Endothelial cell of umbilical vein (primary cell): ENCODE data around the gene SLC7A4. TPM values are rescaled to one million over a fixed set of nuclear protein-coding genes. Genes with fewer than 3 reads are reported as not detected.

Experiments used
- BruUV-seq: library from RNA; stranded (reverse); fragments of 400-500 nt; replicated peaks from 2 replicates; lab custom pipeline; 2021; lab: Mats Ljungman, UMichigan
- CTCF ChIA-PET: fragments of 300-600, 350-600 bp; sonication (Branson Sonifier 250); formaldehyde crosslinking; loops from one replicate; lab custom pipeline; 2021; ENCODE audit warnings: antibody characterized with exemption, inconsistent platforms; lab: Charles Lee
- POLR2A ChIA-PET: fragments of 300-600, 350-600 bp; sonication (Branson Sonifier 250); formaldehyde crosslinking; loops from one replicate; lab custom pipeline; 2021; ENCODE audit warnings: antibody characterized with exemption, inconsistent platforms; lab: Charles Lee
- DNase-seq: peaks from one replicate; pipeline ENCODE4 v3.0.0-alpha.2; 2011; ENCODE audit warnings: low read depth, low spot score
- FAIRE-seq: peaks from 2 replicates; lab custom pipeline; 2011; peaks lifted over from hg19 to GRCh38; lab: Jason Lieb, UNC
- H2AFZ ChIP-seq: 2 replicates; pipeline ENCODE4 v1.6.0; 2012; ENCODE audit warnings: low read depth, low read length, control low read depth, inconsistent platforms
- H3K27ac ChIP-seq: 2 replicates; pipeline ENCODE4 v1.5.1; 2011; ENCODE audit warnings: low read depth, mild to moderate bottlenecking, control low read depth, low read length, moderate library complexity; ENCODE audit not compliant: insufficient read depth
- H3K27me3 ChIP-seq, 2 experiments: 2 replicates each; pipeline versions ENCODE4 v1.6.0 to v1.6.1; 2011; ENCODE audit warnings: low read length in 2 of 2, mixed read lengths in 1 of 2; ENCODE audit not compliant: control insufficient read depth in 2 of 2, insufficient read depth in 2 of 2
- H3K36me3 ChIP-seq, 2 experiments: 2 replicates in 1 of 2; 3 replicates in 1 of 2; pipeline ENCODE4 v1.5.1; 2011; ENCODE audit warnings: low read length in 2 of 2, mild to moderate bottlenecking in 1 of 2, moderate library complexity in 1 of 2; ENCODE audit not compliant: control insufficient read depth in 2 of 2, insufficient read depth in 2 of 2; ENCODE audit errors: extremely low read depth in 1 of 2
- H3K4me1 ChIP-seq: 3 replicates; pipeline ENCODE4 v1.5.1; 2011; ENCODE audit warnings: mild to moderate bottlenecking, low read length; ENCODE audit not compliant: control insufficient read depth, insufficient read depth; ENCODE audit errors: extremely low read depth
- H3K4me2 ChIP-seq: 2 replicates; pipeline ENCODE4 v1.6.1; 2011; ENCODE audit warnings: low read length, control low read depth, mixed read lengths; ENCODE audit not compliant: insufficient read depth
- H3K4me3 ChIP-seq, 3 experiments: fragments of 200-600 bp in 1 of 3; sonication (generic), shearing (Covaris generic) in 1 of 3; replicated peaks in 1 of 3; 2 replicates each; pipeline ENCODE4 v1.5.1; 2011 to 2016; ENCODE audit warnings: control low read depth in 3 of 3, low read length in 3 of 3, mild to moderate bottlenecking in 2 of 3, inconsistent platforms in 1 of 3, low read depth in 1 of 3, moderate library complexity in 1 of 3; ENCODE audit not compliant: insufficient read depth in 1 of 3
- H3K79me2 ChIP-seq: 2 replicates; pipeline ENCODE4 v1.6.0; 2012; ENCODE audit warnings: low read length, inconsistent platforms; ENCODE audit not compliant: control insufficient read depth, insufficient read depth
- H3K9ac ChIP-seq: replicated peaks from 2 replicates; pipeline ENCODE3; 2011; ENCODE audit warnings: low read length, control low read depth; ENCODE audit not compliant: insufficient read depth; ENCODE audit errors: extremely low read depth
- H3K9me1 ChIP-seq: replicated peaks from 3 replicates; pipeline ENCODE4 v1.6.0; 2011; ENCODE audit warnings: mild to moderate bottlenecking, low read length; ENCODE audit not compliant: control insufficient read depth, insufficient read depth; ENCODE audit errors: extremely low read depth
- H3K9me3 ChIP-seq: replicated peaks from 2 replicates; pipeline ENCODE4 v1.5.1; 2012; ENCODE audit warnings: low read length, inconsistent platforms; ENCODE audit not compliant: control insufficient read depth, insufficient read depth
- H4K20me1 ChIP-seq: replicated peaks from 2 replicates; pipeline ENCODE3; 2011; ENCODE audit warnings: mild to moderate bottlenecking, low read length; ENCODE audit not compliant: control insufficient read depth, insufficient read depth; ENCODE audit errors: extremely low read depth
- EZH2 ChIP-seq: IDR thresholded peaks from 2 replicates; pipeline ENCODE4 v1.6.1; 2012; ENCODE audit warnings: borderline replicate concordance, low read depth, mild to moderate bottlenecking, moderate library complexity, low read length, inconsistent platforms; ENCODE audit not compliant: severe bottlenecking
- GATA2 ChIP-seq: IDR thresholded peaks from 2 replicates; pipeline ENCODE4 v1.7.0; 2011; ENCODE audit warnings: low read depth, mild to moderate bottlenecking, moderate library complexity, mixed read lengths, low read length; ENCODE audit not compliant: insufficient read length, insufficient read depth
- JUN ChIP-seq: IDR thresholded peaks from 2 replicates; pipeline ENCODE4 v1.6.1; 2011; ENCODE audit warnings: borderline replicate concordance, low read depth; ENCODE audit not compliant: insufficient read length, insufficient read depth
- MAX ChIP-seq: IDR thresholded peaks from 2 replicates; pipeline ENCODE4 v1.6.1; 2011; ENCODE audit not compliant: insufficient read depth, insufficient read length
- MYC ChIP-seq: IDR thresholded peaks from one replicate; pipeline ENCODE4 v1.6.1; 2011; ENCODE audit warnings: mild to moderate bottlenecking, low read depth, low read length
- POLR2A ChIP-seq: IDR thresholded peaks from 2 replicates; pipeline ENCODE4 v1.6.1; 2012; ENCODE audit warnings: low read depth, mild to moderate bottlenecking, control low read depth, low read length
- POLR2AphosphoS5 ChIP-seq: IDR thresholded peaks from 2 replicates; pipeline ENCODE4 v1.6.1; 2012; ENCODE audit warnings: low read depth, mild to moderate bottlenecking, control low read depth, low read length, moderate library complexity; ENCODE audit not compliant: insufficient read depth
- dilution Hi-C: fragments of 300-500 bp; cut with MboI; formaldehyde crosslinking; loops from one replicate; pipeline ENCODE4 v1.15.0; 2019; ENCODE audit warnings: low sequenced_read_pairs; ENCODE audit not compliant: extremely low pct_ligation_motif_present
- intact Hi-C: fragments of 100-400 bp; cut with micrococcal nuclease; formaldehyde crosslinking; loops from one replicate; pipeline ENCODE4 v1.10.0; 2022
- polyA plus RNA-seq, 4 experiments: library from polyadenylated mRNA; depleted of rRNA in 3 of 4; stranded (reverse) in 3 of 4; unstranded in 1 of 4; fragments of >200 nt; gene quantifications; 2 replicates each; pipeline versions ENCODE4 v1.2.1 to v1.2.3, GENCODE V29; 2011 to 2012; ENCODE audit warnings: missing spikeins in 1 of 4
- total RNA-seq: library from RNA; stranded (reverse); gene quantifications from 2 replicates; pipeline ENCODE4 v1.2.3, GENCODE V29; 2021
- TF ChIP-seq, protein P1 (sequence below), 2 donors: IDR thresholded peaks; 1 replicate in 1 of 2; 2 replicates in 1 of 2; pipeline ENCODE4 v1.5.1; 2011; ENCODE audit warnings: low read length in 2 of 2, mild to moderate bottlenecking in 2 of 2, moderate library complexity in 2 of 2, control low read depth in 1 of 2, inconsistent platforms in 1 of 2, low read depth in 1 of 2; ENCODE audit not compliant: insufficient read depth in 1 of 2; ENCODE audit errors: extremely low read depth in 1 of 2

SLC7A4 gene
- total and polyA plus RNA-seq, 2 donors (not counting 3 experiments of a cell fraction or from before 2014, with no cell fraction given), result not detected

DNA sequence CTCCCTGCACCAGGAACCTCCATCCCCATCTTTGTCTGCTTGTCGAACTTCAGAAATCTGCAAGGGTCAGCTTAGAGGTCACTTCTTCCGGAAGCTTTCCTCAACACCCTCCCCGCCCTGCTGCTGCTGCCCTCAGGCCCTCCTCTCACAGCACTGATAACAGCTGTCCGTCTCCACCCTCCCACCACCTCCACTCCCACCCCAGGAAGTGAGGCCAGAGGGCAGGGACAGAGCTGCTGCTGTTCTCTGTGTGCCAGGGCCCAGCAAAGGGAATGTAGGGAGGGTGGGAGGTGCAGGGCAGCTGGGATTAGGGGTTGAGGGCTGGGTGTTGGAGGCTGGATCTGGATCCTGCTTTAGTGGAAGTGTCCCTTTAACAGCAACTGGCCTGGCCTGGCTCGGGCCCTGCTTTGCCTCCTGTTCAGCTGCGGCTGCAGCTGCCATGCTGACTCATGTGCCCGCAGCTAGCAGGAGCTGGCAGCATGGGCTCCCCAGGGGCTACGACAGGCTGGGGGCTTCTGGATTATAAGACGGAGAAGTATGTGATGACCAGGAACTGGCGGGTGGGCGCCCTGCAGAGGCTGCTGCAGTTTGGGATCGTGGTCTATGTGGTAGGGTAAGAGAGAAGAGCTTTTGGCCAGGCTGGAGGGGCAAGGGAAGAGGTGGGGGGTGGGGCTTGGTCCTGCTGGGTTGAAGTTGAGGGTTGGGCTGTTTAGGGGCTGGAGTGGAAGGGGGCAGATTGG, 17.5 kb downstream of the SLC7A4 start, which contains the start of gene P2RX6:
TSS of gene P2RX6 (plus strand) at position 440 of the 740 bp plus-strand sequence. CDS start at position 450, 10 bp downstream.
- Histone ChIP-seq H3K27me3 (no peaks in the 10 kb centered on the region), H3K9ac (peak within 1 kb of the TSS; percentile 69), H4K20me1 (no peaks in the 10 kb centered on the region), H3K9me1 (no peaks in the 10 kb centered on the region), H3K9me3 (no peaks in the 10 kb centered on the region), H2AFZ (peak within 1 kb of the TSS; percentile 85), H3K4me2 (peak within 1 kb of the TSS; percentile 73), H3K79me2 (no peaks in the 10 kb centered on the region), H3K4me3 (peak within 1 kb of the TSS; percentile 12 to 47 (median 43)), H3K27ac (peak within 1 kb of the TSS; percentile 66), H3K4me1 (peaks cover 13% of the 10 kb centered on the region), H3K36me3 (no peaks in the 10 kb centered on the region)
- peak; percentile 77 for FAIRE-seq
- dilution Hi-C loops, result no loop called here
- CTCF ChIA-PET, result interaction anchor here (1.0 to 1.8 kb wide), 2 partner anchors 11 to 129 kb away, joined by 3 to 5 read pairs; no protein-coding TSS in a partner anchor
- no peak for DNase-seq
- intact Hi-C loops, result loop anchor here (1.0 to 2.0 kb wide), 3 partner anchors 13 to 33 kb away; partner anchors contain the start of genes LRRC74B, LZTR1 and THAP7
- no TSS peak for BruUV-seq
- POLR2A ChIA-PET, result no interaction called here
- TF ChIP-seq MAX (no peak), POLR2AphosphoS5 (no peak), MYC (no peak), POLR2A (no peak), JUN (no peak), GATA2 (no peak), EZH2 (no peak)
- TF ChIP-seq, protein P1, sequence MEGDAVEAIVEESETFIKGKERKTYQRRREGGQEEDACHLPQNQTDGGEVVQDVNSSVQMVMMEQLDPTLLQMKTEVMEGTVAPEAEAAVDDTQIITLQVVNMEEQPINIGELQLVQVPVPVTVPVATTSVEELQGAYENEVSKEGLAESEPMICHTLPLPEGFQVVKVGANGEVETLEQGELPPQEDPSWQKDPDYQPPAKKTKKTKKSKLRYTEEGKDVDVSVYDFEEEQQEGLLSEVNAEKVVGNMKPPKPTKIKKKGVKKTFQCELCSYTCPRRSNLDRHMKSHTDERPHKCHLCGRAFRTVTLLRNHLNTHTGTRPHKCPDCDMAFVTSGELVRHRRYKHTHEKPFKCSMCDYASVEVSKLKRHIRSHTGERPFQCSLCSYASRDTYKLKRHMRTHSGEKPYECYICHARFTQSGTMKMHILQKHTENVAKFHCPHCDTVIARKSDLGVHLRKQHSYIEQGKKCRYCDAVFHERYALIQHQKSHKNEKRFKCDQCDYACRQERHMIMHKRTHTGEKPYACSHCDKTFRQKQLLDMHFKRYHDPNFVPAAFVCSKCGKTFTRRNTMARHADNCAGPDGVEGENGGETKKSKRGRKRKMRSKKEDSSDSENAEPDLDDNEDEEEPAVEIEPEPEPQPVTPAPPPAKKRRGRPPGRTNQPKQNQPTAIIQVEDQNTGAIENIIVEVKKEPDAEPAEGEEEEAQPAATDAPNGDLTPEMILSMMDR (IDR thresholded peaks at IDR 0.05; ENCODE audit: extremely low read depth in 1 of 2, insufficient read depth in 1 of 2, low read depth in 1 of 2, low read length in 2 of 2), result no peak
